ENCODE measurements around the gene ADCY2. TPM values are rescaled to one million over a fixed set of nuclear protein-coding genes. Genes with fewer than 3 reads are reported as not detected.

Gene ADCY2
- total and polyA plus RNA-seq, 2 experiments from 2014 or later = 23.8 to 74.9 TPM

GRCh38 chr5:7855611-7856010 is 459.7 kb downstream of the ADCY2 start:
- DNase-seq (ENCODE audit: low spot score) = no peak
- Histone ChIP-seq H3K36me3 (ENCODE audit: insufficient read depth) (peaks cover 6% of the 10 kb centered on the region; the same call in 1 of the 2 replicates), H3K4me3 (no peak overlapping the region), H3F3A (replicated peaks; ENCODE audit: low read depth) (0 out of 2 replicates have a peak, but pooled peaks cover 4% of the 10 kb centered on the region), H3K27me3 (ENCODE audit: insufficient read depth) (no peaks in the 10 kb centered on the region), H3K4me1 (ENCODE audit: insufficient read depth) (no peaks in the 10 kb centered on the region), H3K79me2 (replicated peaks; ENCODE audit: insufficient read depth) (no peaks in the 10 kb centered on the region), H3K9me2 (ENCODE audit: insufficient read depth) (0 out of 2 replicates have a peak, but pooled peaks cover 9% of the 10 kb centered on the region), H4K20me1 (replicated peaks; ENCODE audit: insufficient read depth) (no peaks in the 10 kb centered on the region; the same call in 1 of the 2 replicates), H3K27ac (ENCODE audit: low read depth) (no peak overlapping the region), H2AFZ (no peak overlapping the region), H3K4me2 (no peak overlapping the region)
- Mint-ChIP-seq H3K27ac (no peak overlapping the region), H3K4me1 (peaks cover 6% of the 10 kb centered on the region), H3K36me3 (ENCODE audit: low read depth) (peaks cover 9% of the 10 kb centered on the region), H3K27me3 (ENCODE audit: insufficient read depth, low read depth, poor library complexity) (peaks cover 2% of the 10 kb centered on the region), H3K4me3 (no peak overlapping the region), H3K9me3 (no peaks in the 10 kb centered on the region)
- no peak for ATAC-seq
- no peak for TF ChIP-seq CREB1 (CRISPR knock-in tag; IDR thresholded peaks at IDR 0.05; ENCODE audit: low read depth)
- TF ChIP-seq ETS1 (IDR thresholded peaks at IDR 0.05) = no peak
- TF ChIP-seq STAT1 (IDR thresholded peaks at IDR 0.05; ENCODE audit: unreplicated experiment) = no peak
- no peak for TF ChIP-seq REST (IDR thresholded peaks at IDR 0.05; ENCODE audit: unreplicated experiment)
- TF ChIP-seq POLR2AphosphoS5 (IDR thresholded peaks at IDR 0.05; ENCODE audit: low read depth) = no peak
- no peak for TF ChIP-seq JUNB (IDR thresholded peaks at IDR 0.05; ENCODE audit: unreplicated experiment)
- TF ChIP-seq ZNF331 (CRISPR knock-in tag; IDR thresholded peaks at IDR 0.05; ENCODE audit: low read depth) = no peak
- no peak for TF ChIP-seq EZH2 (IDR thresholded peaks at IDR 0.05; ENCODE audit: low read depth, unreplicated experiment)
- no peak for TF ChIP-seq ZNF114 (CRISPR knock-in tag; IDR thresholded peaks at IDR 0.05)
- TF ChIP-seq CTCF (conservative IDR thresholded peaks at IDR 0.05; ENCODE audit: low read depth in 2 of 2) = no peak

All from GM23338 (cell line).